Fibroblast of pulmonary artery (primary cell): Measurements from ENCODE around the gene SLC17A3.

Experiments used
- DNase-seq: peaks from one replicate; pipeline ENCODE4 v3.0.0-alpha.2; 2010; ENCODE audit warnings: low read depth
- H3K4me3 ChIP-seq: replicated peaks from 2 replicates; pipeline ENCODE4 v1.5.1; 2011; ENCODE audit warnings: low read depth, mild to moderate bottlenecking, control low read depth, low read length, moderate library complexity
- TF ChIP-seq, protein P1 (sequence below): IDR thresholded peaks from 2 replicates; pipeline ENCODE4 v1.5.1; 2011; ENCODE audit warnings: mild to moderate bottlenecking, control low read depth, low read length, inconsistent platforms; ENCODE audit errors: missing control alignments

SLC17A3 gene

DNA sequence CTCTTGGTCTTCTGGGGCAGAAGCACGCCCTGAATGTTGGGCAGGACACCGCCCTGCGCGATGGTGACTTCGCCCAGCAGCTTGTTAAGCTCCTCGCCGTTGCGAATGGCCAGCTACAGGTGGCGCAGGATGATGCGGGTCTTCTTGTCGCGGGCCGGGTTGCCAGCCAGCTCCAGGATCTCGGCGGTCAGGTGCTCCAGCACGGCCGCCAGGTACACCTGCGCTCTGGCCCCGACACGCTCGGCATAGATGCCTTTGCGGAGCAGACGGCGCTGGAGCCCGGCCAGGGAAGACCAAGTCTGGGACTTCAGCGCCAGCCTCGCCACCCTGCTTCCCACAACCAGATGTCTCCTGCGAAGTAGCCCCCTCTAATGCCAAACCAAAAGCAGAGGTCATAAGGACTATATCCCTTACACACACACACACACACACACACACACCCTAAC, 8.0 kb upstream of the SLC17A3 start:
- DNase-seq = no peak
- TF ChIP-seq, protein P1, sequence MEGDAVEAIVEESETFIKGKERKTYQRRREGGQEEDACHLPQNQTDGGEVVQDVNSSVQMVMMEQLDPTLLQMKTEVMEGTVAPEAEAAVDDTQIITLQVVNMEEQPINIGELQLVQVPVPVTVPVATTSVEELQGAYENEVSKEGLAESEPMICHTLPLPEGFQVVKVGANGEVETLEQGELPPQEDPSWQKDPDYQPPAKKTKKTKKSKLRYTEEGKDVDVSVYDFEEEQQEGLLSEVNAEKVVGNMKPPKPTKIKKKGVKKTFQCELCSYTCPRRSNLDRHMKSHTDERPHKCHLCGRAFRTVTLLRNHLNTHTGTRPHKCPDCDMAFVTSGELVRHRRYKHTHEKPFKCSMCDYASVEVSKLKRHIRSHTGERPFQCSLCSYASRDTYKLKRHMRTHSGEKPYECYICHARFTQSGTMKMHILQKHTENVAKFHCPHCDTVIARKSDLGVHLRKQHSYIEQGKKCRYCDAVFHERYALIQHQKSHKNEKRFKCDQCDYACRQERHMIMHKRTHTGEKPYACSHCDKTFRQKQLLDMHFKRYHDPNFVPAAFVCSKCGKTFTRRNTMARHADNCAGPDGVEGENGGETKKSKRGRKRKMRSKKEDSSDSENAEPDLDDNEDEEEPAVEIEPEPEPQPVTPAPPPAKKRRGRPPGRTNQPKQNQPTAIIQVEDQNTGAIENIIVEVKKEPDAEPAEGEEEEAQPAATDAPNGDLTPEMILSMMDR = no peak
- no peak overlapping the region for H3K4me3 ChIP-seq

DNA sequence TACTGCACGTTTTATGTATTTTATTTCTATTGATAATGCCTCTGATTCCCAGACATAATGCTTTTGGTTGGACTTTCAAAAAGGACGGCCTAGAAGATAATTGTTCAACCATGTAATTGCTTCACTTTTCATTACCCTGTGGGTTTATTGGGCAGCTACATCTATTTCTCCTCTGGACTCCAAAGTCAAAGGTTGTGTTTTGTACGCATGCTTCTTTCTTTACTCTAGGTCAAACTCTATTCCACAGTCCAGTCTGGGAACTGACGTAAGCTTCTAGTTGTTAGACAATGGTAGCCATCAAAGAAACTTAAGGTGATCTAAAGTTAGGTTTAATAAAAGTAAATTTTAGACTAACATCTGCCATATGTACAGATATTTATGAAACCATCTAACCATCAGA, 6.6 kb upstream of the SLC17A3 start:
- TF ChIP-seq, protein P1 = no peak
- DNase-seq = no peak
- H3K4me3 ChIP-seq = no peak overlapping the region

GRCh38 chr6:25878721-25879322, 4.8 kb upstream of the SLC17A3 start:
- no peak overlapping the region for H3K4me3 ChIP-seq
- TF ChIP-seq, protein P1 = no peak
- DNase-seq = no peak

GRCh38 chr6:25875926-25876602, 2.0 kb upstream of the SLC17A3 start:
- no peak overlapping the region for H3K4me3 ChIP-seq
- no peak for DNase-seq
- TF ChIP-seq, protein P1 = no peak

- H3K4me3 ChIP-seq = no peak overlapping the region
- DNase-seq = no peak
- TF ChIP-seq, protein P1 = no peak
Measured at GRCh38 chr6:25875563-25875905, 1.5 kb upstream of the SLC17A3 start.

- no peak for DNase-seq
- H3K4me3 ChIP-seq = no peak overlapping the region
- TF ChIP-seq, protein P1 = no peak
Measured at GRCh38 chr6:25874822-25875562, 949 bp upstream of the SLC17A3 start.
